ENCODE measurements around the gene OAT.
"Not testable (repeated sequence)": the region's sequence is repeated elsewhere in the genome, so short reads cannot be mapped to it uniquely, and the experiment has no call there.

The OAT gene

DNA sequence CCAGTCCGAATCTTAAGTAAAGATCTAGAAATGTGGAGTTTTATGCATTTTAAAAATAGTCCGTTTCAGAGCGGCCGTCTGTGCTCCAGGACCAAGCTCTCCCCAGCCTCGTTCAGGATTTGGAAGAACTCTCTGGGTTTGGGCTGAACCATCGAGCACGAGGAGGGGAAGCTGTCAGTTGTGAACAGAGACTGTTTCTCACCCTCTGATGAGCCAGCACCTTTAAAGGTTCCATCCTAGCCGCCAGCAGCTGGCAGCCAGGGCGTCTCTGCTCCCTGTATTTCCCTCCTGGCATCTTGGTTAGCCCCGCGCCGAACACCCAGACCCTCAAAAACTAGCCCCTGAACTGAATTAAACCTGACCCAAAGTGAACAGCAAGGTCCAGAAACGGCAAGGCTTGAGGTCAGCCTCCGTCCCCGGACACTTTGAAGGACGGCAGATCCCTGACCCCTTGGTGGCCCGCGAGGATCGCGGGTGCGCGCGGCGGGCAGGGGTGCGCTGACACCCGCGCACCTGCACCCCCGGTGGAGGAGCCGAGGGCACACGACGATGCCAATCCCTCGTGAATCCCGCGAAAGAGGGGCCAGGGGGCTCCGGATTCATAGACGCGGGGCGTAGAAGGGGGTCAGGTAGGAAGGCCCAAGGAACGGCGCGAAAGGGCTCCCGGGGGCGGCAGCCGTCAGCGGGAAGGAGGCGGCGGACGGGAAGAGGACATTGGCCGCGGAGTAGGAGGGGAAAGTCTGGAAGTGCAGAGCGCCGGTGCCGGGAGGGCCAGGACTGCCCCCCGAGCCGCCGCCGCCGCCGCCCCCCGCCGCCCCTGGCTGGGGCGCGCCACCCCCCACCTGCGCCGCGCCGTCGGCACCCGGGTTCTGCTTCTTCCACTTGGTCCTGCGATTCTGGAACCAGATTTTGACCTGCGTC, 28.4 kb upstream of the OAT start:
- DNase-seq, result no peak

- DNase-seq, result not testable (repeated sequence)
Observed at GRCh38 chr10:124441694-124442093, 23.0 kb upstream of the OAT start.

- no peak for DNase-seq
Observed at GRCh38 chr10:124436191-124436638, 17.5 kb upstream of the OAT start.

DNA sequence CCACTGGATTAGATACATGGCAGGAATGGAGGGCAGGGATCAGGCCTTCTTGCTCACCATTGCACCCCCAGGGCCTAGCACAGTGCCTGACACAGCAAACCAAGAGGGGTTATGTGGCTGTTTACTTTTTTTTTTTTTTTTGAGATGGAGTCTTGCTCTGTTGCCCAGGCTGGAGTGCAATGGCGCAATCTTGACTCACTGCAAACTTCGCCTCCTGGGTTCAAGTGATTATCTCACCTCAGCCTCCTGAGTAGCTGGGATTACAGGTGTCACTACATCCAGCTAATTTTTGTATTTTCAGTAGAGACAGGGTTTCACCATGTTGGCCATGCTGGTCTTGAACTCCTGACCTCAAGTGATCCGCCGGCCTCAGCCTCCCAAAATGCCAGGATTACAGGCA, 17.0 kb upstream of the OAT start:
- not testable (repeated sequence) for DNase-seq

- no peak for DNase-seq
Observed at GRCh38 chr10:124433461-124433860, 14.7 kb upstream of the OAT start.

DNA sequence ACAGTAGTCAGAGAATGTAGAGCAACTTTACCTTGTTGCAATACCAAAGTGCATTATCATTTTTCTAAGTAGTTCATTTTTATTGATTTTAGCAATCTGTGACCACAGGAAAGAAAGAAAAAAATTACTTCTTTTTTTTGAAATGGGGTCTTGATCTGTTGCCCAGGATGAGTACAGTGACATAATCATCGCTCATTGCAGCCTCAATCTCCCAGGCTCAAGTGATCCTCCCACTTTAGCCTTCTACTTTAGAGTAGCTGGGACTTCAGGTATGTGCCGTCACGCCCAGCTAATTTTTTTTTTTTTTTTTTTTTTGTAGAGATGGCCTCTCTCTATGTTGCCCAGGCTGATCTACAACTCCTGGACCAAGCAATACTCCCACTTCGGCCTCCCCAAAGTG, 11.4 kb upstream of the OAT start:
- DNase-seq, result no peak

DNA sequence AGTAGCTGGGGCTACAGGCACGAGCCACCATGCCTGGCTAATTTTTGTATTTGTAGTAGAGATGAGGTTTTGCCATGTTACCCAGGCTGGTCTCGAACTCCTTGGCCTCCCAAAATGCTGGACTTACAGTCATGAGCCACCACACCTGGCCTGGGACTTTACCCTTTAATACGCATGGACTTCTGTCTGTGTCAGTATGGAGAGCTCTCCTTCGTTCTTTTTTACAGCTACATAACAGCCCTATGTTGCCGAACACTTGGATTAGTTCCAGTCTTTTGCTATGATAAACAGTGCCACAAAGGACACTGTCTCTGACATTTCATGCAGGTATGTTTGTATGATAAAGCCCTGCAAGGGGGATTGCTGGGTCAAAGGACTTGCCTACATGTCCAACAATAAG, 10.9 kb upstream of the OAT start:
- no peak for DNase-seq

DNA sequence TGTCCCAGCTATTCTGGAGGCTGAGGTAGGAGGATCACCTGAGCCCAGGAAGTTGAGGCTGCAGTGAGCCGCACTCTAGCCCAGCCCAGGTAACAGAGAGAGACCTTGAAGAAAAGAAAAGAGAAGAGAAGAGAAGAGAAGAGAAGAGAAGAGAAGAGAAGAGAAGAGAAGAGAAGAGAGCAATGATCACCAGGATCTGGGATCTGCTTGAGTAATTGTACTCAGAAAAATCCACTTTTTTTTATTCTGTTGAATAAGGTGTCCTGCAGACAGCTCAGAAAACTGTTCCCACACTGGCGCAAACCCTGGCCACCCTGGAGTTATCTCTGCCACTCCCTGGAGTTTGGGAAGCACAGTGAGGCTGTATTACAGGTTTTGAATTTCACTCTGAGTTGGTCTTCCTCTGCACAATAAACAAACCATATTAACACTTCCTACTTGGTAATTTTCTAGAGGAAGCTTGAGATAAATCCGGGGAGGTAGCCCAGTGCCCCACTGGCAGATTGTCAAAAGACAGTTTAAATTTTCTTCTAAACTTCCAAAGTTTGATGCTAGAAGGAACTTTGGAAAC, 9.6 kb upstream of the OAT start:
- DNase-seq, result no peak

- no peak for DNase-seq
Observed at GRCh38 chr10:124425227-124425962, 6.7 kb upstream of the OAT start.

DNA sequence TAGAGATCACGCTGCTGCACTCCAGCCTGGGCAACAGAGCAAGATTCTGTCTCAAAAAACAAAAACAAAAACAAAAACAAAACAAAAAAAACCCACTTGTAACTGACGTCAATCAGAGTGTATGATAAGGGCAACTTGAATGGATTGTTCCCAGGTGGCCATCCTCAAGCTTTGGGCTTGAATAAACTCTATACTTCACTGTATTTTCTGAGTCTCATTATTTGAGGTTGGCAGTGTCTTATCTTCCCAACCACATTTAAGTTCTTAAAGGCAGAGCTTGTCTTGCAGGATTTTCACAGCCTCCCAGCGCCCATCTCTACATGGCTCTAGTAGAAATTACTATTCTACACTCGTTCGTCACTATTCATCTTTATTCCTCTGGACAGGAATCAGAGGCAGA, 5.1 kb upstream of the OAT start:
- no peak for DNase-seq

- DNase-seq, result no peak
Observed at GRCh38 chr10:124422742-124423141, 4.0 kb upstream of the OAT start.

DNA sequence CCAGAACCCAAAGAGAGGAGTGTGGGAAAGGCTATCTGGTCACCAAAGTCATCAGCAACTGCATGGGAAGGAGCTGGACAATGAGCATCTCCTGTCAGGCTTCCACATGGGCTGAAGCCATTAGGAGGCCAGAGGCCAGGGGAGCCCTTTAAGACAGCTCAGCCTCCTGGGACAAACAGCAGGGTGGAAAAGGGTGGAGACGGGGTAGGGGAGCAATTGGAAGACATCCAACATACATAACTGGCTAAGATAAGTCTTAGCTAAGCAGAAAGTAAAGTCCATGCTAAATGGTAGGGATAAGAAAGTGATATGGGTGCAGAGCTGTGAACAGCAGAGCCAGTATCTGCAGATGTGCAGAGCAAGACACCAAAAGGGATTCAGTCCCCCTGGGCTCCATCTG, 1.5 kb upstream of the OAT start:
- no peak for DNase-seq

GRCh38 chr10:124419635-124420034, 912 bp upstream of the OAT start:
- DNase-seq, result no peak

DNA sequence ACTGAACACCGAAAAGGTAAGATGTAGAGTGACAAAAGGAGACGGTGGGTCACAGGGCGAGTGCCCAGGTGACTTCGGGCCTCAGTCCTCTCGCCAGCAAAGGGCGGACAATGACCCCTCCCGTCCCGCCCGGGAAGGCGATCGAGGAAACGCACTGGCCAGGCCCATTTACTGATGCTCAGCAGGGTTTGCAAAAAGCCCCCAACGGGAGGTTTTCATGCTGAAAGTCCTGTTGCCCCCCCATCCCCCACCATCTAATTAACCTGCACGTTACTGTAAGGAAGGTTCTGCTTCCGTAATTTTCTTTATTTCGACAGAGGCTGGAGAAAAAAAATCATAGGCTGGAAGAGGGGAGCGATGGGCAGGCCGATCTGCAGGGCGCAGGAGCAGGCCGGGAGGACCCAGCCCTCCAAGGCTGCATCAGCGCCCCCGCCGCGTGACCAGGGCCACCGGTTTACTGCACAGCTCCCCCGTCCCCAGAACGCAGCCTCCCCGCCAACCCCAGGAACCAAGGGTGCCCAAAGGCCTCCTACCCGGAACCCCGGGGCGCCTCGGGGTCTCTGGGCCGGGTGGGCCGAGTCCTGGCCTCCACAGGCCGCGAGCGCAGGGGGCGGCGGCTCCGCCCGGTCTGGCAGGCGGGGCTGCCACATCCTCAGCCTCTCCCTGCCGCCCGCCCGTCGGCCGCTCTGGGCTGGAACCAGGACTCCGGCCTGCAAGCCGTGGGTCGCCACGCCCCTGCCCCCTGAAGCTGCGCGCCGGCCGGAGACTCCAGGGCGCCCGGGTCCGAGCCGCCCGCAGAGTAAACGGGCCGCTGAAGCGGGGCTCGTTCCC, 613 bp downstream of the OAT start:
- peak; percentile 43 for DNase-seq

DNA sequence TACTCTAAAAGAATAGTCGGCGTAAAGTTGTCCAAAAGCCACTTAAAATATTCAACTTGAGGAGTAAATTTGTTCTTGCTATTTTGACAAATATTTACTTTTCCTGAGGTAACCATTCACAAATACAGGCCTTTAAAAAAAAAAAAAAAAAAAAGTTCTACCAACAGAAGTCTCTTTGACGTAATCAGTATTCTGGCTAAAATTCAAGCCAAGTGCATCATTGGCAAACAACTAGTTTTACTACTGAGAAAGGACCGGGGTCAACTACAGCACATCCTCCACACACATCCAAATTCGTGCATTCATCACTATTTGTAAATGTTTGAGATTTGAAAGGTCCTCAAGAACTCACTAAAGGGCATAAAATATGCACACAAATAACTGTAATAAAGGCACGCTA, 2.0 kb downstream of the OAT start:
- DNase-seq, result no peak

DNA sequence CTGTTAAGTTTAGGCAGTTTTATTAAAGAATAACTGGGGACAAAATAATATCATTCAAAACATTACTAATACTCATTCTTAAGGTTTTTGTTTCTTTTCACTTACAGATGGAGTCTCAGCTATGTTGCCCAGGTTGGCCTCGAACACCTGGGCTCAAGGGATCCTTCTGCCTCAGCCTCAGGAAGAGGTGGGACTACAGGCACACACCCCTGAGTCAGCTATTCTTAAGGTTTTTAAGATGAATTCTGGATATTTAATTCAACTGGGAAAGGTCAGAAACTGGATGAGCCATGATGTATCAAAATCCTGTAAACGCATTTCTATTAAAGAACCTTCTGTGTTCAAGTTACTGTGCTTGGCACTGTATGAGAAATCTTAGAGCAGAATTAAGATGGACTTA, 3.5 kb downstream of the OAT start:
- no peak for DNase-seq

GRCh38 chr10:124414076-124414475, 4.6 kb downstream of the OAT start:
- DNase-seq, result no peak

GRCh38 chr10:124409696-124410095, 9.0 kb downstream of the OAT start:
- DNase-seq, result no peak

GRCh38 chr10:124408357-124408756, 10.4 kb downstream of the OAT start:
- DNase-seq, result no peak

GRCh38 chr10:124407456-124407855, 11.3 kb downstream of the OAT start:
- no peak for DNase-seq

GRCh38 chr10:124403548-124403947, 15.2 kb downstream of the OAT start:
- peak; percentile 95 for DNase-seq

DNA sequence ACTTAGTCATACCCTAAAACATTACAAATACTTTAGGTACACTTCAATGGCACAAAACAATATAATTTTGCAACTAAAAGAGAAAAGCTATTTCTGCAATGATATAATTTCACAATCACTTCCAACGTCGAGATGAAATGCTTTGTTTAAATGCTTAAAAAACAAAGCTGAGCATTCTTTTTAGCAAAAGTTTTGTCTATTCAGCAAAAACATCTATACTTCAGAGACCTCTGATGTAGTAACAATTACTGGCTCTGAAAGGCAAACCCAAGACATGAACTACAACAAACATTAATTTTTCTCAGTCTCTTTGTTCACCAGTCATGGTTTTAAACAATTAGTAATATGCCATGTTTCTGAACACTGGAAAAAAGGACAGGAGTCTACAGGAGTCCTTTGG, 16.4 kb downstream of the OAT start:
- DNase-seq, result no peak

DNA sequence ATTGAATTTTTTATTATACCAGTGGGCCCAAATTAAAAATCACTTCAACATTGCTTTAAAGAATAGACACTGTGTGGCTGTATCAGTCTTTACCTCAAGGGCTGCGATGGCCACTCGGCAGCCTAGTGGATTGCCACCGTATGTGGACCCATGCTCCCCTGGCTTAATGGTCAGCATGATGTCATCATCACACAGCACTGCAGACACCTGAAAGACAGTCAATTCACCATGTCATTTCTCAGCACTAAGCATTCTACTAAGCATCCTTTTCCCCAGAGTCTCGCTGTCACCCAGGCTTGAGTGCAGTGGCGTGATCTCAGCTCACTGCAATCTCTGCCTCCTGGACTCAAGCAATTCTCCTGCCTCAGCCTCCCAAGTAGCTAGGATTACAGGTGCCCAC, 17.1 kb downstream of the OAT start:
- no peak for DNase-seq
